GM21825 (cell line): ENCODE data around the gene GAREM2.
"Not testable (repeated sequence)": the region's sequence is repeated elsewhere in the genome, so short reads cannot be mapped to it uniquely, and the experiment has no call there.

ENCODE experiments used
- ATAC-seq: cut with Tn5 transposase; IDR thresholded peaks from one replicate; pipeline ENCODE4 v1.9.1; 2021; ENCODE audit warnings: mild to moderate bottlenecking, moderate library complexity; ENCODE audit not compliant: unreplicated experiment

GAREM2 gene

DNA sequence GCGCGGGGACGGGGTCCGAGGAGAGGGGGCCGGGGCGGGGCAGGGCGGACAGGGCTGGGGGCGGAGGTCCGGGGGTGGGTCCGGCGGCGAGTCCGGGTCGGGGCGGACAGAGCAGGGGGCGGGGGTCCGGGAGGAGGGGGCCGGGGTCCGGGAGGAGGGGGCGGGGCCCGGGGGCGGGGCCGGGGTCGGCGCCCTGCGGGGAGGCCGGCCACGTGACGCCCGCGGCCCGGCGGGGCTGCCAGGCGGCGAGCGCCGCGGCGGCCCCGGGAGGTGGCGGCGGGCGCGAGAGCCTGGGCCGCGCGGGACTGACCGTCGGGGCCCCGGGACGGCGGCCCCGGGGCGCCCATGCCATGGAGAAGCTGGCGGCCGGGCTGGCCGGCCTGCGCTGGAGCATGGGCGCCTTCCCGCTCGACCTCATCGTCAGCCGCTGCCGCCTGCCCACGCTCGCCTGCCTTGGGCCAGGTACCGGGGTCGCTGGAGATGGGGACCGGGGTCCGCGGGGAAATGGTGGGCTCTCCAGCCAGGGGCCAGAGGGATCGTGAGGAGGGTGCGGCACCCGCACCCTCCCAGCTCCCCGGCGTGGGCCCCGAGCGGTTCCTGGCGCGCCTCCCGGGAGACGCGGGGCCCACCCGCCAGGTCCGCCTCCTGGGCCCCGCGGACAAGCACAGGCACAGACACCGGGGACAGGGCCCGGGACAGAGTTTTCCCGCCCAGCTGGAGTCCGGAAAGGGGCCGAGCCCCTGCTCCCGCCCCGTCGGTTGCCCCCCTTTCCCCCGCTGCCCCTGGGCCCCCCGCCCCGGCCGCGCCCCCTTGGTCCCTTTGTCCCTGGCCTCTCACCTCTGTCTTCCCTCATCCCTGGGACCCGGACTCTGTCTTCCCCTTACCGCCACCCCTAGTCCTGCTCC is at the start of gene GAREM2:
TSS of gene GAREM2 (plus strand) at position 218 of the 905 bp plus-strand sequence. CDS start at position 351, 133 bp downstream.
- ATAC-seq = no peak

DNA sequence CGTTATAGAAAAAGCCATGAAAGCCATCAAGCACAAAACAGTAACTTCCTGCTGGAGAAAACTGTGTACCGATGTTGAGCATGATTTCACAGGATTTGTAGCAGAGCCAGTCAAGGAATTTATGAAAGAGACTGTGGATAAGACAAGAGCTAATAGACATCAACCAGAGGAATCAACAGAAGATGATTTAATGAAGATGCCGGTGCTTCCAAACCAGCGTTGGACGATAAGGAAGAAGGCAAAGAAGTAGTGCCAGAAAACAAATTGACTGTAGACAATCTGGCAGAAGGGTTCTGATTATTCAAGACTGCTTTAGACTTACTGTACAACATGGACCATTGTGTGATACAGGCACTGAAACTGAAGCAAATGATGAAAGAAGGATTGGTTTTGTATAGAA is 49.5 kb upstream of the GAREM2 start:
- ATAC-seq = no peak

DNA sequence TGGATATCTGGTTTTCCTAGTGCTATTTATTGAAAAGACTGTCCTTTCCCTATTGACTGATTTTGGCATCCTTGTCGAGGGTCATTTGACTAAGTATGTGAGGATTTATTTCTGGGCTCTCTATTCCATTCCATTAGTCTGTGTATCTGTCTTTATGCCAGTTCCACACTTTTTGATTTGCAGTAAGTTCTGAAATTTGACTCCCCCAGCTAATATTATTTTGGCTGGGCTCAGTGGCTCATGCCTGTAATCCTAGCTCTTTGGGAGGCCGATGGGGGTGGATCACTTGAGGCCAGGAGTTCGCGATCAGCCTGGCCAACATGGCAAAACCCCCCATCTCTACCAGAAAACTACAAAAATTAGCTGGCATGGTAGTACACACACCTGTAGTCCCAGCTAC is 46.8 kb upstream of the GAREM2 start:
- ATAC-seq = no peak

DNA sequence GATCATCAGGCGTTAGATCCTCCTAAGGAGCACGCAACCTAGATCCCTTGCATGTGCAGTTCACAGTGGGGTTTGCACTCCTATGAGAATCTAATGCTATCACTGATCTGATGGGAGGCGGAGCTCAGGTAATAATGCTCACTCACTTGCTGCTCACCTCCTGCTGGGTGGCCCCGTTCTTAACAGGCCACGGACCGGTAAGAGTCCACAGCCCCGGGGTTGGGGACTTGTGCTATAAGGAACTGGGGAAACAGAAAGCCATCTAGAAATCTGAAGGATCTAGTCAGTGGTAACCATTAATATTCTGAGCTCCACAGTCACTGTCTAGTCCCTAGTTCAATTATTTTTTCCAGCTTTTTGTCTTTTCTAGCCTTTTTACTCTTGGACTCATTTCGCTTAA is 44.7 kb upstream of the GAREM2 start:
- ATAC-seq = no peak

DNA sequence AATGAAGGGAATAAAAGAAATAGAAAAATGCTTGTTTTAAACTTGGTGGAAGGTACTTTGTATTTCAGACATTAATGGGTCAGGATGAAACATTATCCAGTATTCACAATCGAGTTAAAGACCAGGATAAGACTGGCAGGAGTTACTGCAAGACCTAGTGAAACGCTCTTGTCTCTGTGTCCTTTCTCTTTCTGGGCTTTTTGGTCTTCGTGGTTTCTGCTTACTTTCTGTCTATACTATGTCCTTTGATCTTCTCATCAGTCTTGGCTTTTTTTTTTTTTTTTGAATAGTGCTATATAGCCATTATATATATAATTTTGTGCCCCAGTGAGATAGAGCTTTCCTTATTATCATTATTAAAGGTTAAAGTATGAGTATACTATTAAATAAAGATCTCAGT is 42.1 kb upstream of the GAREM2 start:
- no peak for ATAC-seq

DNA sequence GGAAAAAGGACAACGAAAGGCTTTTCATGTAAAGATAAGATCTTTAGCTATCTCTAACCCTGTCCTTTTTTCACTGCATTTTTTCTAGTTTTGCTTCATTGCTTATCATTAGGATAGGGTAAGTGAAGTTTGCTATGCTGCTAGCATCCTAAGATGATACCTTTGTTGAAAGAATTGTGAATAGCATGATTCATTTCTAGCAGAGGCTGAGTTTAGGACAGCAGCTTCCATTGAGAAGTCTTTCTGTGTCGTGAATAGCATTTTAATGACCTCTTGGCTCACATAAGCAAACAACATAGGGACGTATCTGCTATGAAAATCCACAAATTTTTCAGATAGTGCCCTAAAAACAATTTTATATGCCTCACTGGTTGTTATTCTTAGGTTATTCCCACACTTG is 36.4 kb upstream of the GAREM2 start:
- no peak for ATAC-seq

DNA sequence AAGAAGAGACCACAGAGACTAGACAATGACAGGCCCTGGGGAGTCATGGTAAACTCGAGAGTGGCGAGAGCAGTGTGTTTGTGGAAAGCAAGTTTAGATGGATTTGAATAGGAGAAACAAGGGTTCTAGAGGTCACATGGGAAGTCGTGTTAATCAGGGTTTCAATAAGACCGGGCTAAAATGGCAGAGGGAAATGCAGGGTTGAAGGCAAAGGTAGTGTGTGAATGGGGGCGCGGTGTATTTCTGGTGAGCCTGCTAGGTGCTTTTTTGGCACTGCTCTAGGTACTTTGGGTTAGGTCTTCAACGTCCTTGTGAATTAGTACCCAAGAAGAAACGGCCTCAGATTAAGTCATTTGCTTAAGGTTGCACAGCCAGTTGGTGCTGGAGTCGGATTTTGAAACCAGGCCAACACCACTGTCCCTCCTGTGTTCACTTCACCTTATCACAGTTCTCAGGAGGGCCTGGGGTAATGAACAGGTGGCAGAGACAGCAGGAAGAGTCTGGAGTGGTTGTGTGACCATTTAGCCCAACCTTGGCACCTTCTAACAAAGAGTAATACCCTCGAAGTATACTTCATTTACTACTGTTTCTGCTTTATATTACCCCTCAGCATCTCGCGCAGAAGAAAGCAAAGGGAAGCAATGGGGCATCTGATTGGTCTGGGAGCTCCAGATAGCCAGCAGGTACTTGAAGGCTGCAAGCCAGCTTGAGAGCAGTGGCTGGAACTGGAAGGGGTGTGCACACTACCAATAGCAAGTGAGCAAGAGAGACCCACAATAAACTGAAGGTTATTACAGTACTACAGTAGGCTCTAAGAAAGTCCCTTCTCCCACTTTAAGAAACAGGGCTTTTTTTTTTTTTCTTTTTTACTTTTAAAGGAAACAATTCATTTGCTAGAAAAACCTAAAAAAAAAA is 33.4 kb upstream of the GAREM2 start:
- no peak for ATAC-seq

DNA sequence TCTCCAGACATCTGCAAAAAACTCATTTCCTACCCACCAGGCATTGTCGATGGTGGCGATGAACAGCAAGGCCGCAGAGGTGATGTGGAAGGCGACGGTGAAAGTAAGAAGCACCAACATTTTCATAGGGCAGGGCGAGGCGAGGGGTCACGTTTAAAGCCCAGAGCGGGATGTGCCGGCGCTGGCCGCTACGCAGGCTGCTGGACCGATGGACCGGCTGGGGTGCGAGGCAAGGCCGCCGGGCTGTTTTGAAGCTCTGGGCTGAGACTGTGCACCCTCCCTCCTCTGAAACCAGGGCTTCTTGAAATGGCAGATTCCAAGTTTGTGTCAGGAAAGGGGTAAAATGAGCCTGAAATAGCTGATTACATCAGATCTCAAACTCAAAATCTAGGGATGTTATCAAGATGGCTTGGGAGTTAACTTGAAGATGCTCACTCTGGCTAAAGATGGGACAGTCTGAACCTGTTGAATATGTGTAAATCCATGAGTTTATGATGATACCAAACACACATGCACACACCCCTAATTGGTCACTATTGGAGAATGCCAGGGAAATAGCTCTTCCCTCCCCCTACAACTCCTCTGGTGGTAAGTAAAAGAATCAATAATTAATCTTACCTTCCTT is 31.6 kb upstream of the GAREM2 start:
- no peak for ATAC-seq

DNA sequence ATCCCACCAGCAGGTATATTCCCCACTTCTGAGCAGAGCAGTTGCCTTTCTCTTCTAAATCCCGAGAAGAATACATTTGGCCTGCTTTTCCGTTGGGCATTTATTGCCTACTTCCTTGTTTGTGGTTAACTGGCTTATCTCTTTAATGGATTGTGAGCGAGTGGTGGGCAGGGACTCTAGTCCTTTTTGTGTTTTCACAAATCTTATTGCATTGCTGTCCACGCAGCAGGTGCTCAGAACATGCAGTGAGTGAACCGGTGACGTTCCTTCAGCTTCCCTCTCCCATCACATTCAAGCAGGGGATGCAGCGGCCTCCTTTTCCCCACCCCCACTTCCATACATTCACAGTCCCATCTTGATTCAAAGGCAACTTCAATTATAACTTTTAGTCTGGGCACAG is 28.9 kb upstream of the GAREM2 start:
- no peak for ATAC-seq

DNA sequence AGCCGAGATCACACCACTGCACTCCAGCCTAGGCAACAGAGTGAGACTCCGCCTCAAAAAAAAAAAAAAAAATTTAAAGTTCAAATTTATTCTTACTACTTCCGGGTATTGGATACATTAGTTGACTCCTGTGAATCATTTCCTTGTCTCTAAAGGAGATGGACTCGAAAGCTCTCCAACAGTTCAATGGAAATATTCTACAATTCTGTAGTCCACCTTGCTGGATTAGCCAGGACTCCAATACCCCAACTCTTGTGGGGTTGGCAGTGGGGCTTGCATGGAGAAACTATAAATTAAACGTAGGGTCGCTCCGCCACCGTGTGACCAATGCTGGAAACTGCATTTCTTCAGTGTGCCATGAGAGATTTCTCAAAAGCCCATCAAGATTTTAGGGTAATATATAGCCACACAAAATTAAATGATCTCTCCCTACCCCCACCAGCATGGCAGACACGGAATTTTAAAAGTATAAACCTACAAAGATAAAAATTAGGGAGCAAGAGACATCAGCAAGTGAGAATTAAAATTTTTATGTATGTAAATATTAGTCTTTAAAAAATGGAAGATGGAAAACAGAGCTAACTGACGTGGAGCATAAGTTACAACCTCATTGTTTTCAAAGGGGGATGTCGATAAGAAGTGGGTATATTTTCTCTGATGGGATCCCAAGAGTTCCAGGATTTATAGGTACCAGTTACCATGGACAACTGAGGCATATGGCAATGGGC is 27.8 kb upstream of the GAREM2 start:
- no peak for ATAC-seq

DNA sequence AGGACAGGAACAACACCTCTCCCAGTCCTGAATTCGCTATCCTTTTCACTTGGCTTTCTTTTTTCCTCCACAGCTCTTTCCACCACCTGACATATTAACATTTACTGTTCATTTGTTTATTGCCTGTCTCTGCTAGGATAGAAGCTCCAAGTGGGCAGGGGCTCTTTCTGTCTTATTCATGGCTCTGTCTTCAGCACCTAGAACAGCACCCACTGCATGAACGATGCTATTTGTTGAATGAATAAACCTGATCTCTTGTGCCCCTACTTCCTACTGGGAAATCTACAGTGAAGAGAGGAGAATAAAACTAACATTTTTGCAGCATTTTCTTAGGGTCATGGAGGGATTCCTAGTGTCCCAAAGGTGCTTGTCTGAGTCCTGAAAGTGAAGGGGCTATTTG is 24.4 kb upstream of the GAREM2 start:
- no peak for ATAC-seq

DNA sequence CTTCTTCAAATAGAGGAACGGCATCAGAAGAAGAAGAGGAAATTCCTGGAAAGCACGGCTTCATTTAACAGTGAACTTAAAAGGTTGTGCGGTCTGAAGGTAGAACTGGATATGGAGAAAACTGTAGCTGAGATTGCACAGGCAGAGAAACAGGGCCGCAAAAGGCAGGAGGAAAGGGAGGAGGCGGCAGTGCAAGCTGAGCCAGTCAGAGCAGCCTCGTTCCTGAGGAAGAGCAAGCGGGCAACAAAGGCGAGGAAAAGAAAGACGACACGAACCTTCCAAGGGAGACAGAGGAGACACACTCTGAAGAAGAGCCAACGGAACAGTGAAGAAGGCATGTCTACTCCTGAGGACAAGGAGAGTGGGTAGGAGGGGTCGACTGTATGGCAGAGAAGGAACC is 22.6 kb upstream of the GAREM2 start:
- ATAC-seq = no peak

DNA sequence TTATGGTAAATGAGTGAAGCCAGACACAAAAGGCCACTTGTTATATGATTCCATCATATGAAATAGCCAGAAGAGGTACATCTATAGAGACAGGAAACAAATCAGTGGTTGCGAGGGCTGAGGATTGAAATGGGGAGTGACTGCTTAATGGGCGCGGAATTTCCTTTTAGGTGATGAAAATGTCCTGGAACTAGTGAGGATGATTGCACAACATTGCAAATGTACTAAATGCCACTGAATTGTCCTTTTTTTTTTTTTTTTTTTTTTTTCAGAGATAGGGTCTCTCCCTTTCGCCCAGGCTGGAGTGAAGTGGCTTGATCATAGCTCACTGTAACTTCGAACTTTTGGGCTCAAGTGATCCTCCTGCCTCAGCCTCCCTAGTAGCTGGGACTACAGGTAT is 15.3 kb upstream of the GAREM2 start:
- ATAC-seq = no peak

DNA sequence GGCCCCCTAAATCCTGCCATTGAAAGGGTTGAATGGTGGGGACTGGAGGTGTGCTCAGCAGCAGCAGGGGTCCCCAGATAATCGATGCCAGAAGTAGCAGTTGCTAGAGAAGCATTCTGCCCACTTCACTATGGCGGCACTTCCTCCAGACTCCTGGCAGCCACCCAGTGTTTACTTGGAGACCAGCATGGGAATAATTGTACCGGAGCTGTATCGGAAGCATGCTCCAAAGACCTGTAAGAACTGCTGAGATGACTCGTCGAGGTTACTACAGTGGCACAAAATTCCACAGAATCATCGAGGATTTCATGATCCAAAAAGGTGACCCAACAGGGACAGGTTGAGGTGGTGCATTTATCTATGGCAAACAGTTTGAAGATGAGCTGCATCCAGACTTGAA is 11.0 kb upstream of the GAREM2 start:
- ATAC-seq = no peak

DNA sequence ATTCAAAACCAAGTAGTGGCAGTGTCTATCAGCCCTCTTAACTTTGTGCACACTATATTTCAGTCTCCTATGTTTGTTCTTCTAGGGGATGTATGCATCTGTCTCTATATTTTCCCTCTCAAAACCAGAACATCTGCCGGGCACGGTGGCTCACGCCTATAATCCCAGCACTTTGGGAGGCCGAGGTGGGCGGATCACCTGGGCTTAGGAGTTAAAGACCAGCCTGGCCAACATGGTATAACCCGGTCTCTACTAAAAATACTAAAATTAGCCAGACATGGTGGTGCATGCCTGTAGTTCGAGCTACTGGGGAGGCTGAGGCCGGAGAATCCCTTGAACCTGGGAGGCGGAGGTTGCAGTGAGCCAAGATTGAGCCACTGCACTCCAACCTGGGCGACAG is 9.9 kb upstream of the GAREM2 start:
- ATAC-seq = no peak

DNA sequence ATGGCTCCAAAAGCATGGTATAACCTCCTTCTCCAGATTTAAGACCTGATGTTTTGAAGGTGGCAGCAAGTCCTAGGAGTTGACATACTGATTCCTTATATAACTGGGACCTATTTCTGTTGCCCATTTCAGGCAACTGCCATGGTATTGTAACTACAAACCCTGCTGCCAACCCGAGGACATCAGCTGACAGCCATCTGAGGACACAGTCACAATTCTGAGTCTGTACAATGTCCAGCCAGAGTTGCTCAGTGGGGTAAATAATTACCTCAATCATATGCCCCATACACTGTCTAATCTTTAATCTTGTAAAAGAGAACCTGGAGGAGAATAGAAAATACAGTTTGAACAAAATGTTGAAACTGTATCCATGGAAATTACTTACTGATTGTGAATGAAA is 8.7 kb upstream of the GAREM2 start:
- ATAC-seq = no peak

DNA sequence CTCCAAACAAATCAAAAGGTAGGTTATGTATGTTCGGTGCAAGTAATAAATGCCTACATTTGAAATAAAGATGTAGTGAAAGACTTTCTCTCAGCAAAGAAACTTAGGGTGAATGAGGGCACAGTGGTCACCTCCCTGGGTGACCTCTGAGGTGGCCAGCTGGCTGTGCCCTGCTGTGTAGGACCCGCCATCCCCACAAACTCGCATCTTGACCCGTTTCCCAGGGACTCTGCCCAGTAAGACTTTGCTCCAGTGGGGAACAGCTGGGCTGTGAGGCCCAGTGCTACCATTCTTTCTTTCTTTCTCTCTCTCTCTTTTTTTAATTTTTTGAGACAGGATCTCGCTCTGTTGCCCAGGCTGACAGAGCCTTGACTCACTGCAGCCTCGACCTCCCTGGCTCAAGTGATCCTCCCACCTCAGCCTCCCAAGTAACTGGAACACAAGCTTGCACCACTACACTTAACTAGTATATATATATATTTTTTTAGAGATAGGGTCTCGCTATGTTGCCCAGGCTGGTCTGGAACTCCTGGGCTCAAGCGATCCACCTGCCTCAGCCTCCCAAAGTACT is 8.2 kb upstream of the GAREM2 start:
- no peak for ATAC-seq

DNA sequence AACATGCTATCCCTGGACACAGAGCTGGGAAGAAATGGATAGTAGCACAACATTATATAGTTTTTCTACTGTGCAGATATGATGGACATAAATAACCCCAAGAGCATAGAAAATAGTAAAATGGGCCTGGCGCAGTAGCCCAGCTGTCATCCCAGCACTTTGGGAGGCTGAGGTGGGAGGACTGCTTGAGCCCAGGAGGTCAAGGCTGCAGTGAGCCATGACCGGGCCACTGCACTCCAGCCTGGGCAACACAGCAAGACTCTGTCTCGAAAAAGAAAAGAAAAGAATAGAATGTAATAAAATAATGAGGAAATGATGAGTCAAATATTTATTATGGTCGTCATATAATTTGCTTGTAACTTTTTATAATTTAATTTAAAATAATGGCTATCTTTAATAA is 7.5 kb upstream of the GAREM2 start:
- no peak for ATAC-seq

DNA sequence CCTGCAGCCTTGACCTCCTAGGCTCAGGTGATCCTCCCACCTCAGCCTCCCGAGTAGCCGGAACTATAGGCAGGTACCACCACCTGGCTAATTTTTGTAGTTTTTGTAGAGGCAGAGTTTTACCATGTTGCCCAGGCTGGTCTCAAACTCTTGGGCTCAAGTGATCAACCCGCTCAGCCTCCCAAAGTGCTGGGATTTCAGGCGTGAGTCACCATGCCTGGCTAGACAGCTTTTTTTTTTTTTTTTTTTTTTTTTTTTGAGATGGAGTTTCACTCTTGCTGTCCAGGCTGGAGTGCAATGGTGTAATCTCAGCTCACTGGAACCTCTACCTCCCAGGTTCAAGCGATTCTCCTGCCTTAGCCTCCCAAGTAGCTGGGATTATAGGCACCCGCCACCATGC is 6.3 kb upstream of the GAREM2 start:
- not testable (repeated sequence) for ATAC-seq

DNA sequence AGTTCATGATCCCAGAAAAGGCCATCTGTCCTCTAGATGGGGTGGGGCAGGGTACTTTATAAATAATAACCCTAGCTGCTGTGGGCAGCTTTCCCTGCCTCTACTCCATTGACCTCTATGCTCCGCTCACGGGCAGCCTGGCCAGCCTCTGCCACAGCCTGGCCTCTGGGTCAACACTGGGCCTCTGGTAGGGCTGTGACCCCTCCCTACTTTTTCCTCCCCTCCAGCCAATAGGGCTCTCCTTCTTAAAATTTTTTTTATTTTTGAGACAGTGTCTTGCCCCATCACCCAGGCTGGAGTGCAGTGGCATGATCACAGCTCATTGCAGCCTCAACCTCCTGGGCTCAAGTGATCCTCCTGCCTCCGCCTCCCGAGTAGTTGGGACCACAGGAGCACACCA is 4.1 kb upstream of the GAREM2 start:
- ATAC-seq = no peak
